Endothelial cell of hepatic sinusoid (primary cell): ENCODE results near the gene C1orf50.

ENCODE experiments used
- in situ Hi-C: cut with HindIII; loops from 2 replicates; pipeline ENCODE4 v1.10.0; 2017; ENCODE audit warnings: low sequenced_read_pairs

Gene C1orf50

DNA sequence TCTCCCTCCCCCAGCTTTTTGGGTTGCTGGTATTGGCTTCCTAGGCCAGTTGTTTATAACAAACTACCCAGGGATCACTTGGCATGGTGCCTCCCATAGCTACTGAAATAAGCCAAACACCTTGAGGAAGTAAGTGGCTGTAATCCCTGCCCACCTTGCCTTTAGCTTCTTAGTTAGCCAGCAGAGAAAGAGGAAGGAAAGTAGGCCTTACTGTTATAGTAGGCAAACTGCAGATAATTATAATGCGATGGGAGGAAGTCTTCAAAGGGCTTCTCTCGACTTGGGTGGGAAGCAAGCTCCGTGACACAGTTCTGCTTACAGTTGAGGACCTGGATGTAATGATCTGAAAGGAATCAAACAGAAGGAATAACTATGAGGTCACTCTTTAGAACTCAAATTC lies 8.4 kb upstream of the C1orf50 start:
- in situ Hi-C loops: no loop called here

DNA sequence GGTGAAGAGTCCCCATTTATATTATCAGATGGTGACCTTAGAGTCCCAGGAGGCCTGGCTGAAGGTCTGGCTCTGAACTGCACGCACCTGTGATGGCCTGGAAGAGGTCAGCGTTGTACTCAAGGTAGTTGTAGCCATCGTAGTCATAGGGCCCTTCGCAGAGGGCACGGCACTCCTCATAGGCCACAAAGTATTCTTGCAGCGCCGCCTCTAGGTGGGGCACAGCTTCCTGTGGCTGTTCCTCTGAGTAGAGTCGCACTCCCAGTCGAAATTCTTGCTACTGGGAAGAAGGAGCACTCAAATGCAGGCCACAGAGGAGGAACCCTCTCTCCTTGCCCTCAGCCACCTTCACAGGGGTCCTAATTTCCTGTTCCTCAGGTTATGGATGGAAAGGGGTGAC lies 7.9 kb upstream of the C1orf50 start:
- in situ Hi-C loops: no loop called here

DNA sequence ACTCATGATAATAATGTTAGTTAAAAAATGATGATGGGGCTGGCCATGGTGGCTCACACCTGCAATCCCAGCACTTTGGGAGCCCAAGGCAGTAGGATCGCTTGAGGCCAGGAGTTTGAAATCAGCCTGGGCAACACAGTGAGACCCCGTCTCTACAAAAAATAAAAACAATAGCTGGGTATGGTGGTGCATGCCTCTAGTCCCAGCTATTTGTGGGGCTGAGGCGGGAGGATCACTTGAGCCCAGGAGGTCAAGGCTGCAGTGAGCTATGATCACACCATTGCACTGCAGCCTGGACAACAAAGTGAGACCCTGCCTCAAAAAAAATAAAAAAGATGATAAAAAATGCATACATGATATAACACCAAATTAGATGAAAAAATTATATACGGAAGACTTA lies 5.5 kb upstream of the C1orf50 start:
- in situ Hi-C loops: no loop called here

DNA sequence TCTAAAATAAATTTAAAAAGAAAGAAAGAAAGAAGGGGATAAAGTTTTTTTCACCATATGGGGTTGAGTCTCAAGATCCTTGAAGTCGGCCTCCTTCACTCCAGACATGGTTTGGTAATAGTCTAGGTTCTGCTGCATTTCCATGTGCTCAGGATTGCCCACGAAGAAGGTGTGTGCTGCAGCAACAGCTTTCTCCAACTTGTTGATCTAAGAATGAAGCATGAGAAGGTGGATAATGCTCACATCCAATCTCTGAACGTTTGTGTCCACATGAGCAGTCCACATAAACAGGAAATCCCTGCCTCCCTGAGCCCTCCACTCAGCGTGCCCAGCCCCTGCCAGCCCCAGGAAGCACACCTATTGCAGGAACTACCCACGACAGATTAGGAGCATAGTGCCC lies 4.8 kb upstream of the C1orf50 start:
- in situ Hi-C loops: no loop called here

DNA sequence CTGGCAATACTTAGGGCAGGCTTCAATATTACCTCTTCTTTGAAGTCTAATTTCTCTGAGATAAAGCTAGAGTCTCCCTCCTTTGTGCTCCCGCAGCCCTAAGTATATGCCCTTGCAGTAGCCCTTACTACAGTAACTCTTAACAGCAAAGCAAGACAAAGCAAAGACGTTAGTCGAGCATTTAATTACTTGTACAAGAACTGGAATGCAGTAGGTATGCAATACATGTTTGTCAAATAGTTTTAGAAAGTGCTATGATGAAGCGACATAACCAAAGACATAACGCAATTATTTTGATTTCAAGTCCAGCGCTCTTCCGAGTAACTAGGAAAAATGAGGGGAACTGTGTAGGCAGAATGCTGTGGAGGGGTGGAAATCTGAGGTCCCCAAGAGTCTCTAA lies 1.8 kb upstream of the C1orf50 start:
- in situ Hi-C loops: no loop called here

DNA sequence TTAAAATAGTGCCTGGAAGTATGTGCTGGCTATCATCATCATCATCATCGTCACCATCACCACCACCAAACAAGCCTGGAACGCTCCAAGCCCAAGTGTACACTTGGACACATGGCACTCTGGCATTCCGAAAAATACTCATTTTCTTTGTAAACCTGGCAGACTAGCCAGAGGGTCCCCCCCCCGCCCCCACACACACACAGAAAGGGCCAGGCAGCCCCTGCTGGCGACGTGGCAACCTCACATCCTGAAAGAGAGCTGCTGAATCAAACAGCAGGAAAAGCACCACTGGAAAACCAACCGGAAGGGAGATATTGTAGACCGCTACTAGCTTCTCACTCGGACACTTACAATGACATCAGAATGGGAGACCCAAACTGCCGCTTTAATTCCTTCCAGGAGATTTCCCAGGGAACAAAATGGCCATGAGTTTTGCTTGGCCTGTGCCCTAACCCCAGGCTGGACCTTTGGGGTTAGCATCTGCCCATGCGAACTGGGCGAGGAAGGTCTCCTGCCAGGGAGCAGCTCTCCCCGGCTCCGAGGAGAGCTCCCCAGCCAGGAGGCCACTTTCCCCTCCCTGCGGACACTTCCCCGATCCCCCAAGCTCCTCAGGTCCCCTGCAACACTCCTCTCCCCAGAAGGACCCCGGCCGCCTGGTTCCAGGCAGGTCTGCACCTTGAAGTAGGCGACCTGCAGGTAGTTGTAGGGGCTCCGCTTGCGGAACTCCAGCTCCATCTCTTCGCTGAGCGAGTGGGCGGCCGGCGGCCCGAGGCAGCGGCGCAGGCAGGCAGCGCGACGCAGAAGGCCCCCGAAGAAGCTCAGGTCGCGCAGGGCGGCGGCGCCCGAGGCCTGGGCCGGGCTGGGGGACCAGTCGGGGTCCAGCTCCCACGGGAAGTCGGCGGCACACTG lies 963 bp upstream of the C1orf50 start:
- in situ Hi-C loops: no loop called here

DNA sequence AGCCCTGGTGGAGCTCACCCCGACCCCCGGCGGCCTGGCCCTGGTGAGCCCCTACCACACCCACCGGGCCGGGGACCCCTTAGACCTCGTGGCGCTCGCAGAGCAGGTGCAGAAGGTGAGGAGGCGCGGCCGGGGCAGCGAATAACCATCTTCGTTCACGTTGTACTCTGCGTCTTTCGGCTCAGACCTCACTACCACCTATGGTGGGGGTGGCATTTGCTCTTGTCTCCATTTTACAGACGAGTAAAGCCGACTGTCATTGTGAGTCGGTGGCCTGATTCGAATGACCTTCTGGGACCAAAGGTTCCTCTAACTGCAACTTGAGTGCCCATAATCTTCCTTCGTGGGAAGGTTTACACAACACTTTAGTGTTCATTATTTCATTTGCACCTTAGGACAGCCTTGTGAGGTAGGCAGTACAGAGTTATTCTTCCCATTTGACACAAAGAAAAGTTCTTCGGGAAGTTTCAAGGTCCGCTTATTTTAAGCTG lies 506 bp downstream of the C1orf50 start:
- in situ Hi-C loops: no loop called here

DNA sequence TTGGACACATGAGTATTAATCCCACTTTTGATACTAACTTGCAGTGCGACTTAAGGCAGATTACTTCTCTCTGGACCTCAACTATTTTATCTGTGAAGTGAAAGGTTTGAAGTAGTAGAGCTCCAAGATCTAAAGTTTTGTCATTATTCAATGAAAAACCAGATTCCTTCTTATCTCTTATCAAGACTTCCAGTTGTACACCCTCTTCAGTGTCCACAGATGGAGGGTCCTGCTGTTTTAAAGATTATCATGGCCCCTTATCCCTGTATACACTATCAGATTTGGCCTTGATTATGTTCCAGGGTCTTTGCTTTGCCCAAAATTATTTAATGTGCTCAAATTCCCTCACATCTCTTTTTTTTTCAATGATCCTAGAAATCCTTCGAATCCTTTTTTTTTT lies 1.1 kb downstream of the C1orf50 start:
- in situ Hi-C loops: no loop called here

DNA sequence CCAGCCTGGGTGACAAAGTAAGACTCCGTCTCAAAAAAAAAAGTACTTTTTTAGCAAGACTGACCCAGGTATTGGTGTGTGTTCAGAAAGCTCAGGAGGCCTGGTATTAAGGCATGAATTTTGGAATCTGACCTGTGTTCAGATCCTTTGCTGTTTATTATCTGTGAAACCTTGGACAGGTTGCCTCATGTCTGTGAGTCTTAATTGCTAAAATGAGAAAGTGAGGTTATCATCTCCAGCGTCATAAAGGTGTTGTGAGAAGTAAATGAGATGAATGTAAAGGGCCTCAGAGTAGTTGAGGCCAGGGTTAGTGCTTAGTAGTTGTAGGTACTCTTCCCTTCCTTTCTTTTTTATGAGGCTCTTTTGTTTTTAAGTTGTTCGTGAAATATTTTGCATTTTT lies 2.8 kb downstream of the C1orf50 start:
- in situ Hi-C loops: no loop called here

DNA sequence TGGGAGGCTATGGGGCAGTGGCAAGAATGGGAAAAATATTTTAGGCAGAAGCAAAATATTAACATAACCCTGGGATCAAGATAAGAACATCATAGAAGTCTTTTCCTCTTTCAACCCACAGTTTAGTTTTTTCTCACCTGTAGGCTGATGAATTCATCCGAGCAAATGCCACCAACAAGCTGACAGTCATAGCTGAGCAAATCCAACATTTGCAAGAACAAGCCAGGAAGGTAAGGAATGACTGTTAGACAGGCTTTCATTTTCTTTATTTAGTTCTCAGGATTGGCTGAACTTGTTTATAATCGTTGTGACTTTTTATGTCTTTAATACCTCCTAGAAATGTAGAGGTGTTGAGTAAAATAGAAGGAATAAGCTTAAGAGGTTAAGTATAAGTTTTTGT lies 6.4 kb downstream of the C1orf50 start:
- in situ Hi-C loops: no loop called here

DNA sequence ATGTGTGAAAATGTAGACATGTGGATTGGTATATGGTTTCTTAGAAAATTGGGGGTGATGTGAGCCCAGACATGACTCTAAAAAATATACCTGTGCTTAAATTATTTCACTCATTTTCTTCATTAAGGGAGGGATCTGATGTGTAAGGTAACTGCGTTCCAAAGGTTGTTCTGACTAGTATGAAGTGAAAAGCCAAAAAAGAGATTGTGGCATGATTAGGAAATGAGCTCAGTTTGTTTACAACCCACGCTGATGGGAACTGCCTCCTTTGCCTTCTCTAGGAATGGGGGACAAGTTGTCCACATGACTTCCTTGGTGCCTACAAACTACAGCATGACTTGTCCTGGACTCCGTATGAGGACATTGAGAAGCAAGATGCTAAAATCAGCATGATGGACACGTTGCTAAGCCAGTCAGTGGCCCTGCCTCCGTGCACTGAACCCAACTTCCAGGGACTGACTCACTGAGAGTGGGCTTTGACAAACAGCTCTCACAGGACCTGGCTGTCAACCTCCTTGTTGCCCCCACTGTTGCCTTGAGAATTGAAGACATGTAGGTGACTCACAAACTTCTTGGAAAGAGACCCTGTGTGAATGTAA lies 8.0 kb downstream of the C1orf50 start:
- in situ Hi-C loops: no loop called here

DNA sequence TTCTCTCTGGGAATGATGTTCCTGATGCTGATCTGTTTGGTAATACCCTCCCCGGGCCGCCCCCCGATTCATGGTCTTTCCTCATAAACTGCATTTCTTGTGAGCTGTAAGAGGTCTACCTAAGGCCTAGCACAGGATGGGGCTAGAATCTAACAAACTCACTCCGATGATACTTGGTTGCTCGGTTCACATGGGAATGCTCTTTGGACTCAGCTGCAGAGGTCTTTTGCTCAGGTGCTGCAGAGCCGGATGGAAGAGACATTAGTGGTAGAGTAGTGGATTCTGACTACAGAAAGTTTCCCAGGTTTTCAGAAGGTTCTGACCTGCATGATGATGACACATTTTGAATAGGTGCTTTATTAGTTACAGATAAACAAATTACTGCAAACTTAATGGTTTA lies 9.5 kb downstream of the C1orf50 start:
- in situ Hi-C loops: no loop called here

DNA sequence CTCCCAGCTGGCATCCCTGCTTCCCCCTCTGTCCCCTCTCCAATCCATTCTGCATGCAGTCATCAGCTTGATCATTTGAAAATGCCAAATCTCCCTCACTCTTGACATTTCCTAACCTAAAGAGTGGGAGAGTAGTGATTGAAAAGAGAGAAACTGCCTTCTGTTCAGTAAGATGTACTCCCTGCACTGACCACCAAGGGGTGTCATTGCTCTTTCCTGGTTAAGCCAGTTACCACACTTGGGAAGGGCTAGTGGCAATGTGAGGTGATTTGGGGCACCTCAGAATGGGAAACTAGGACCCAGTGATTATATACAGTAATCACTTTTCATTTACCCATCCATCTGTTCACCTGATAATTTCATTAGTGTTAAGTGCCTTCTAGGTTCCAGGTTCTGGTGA lies 10.8 kb downstream of the C1orf50 start:
- in situ Hi-C loops: no loop called here

DNA sequence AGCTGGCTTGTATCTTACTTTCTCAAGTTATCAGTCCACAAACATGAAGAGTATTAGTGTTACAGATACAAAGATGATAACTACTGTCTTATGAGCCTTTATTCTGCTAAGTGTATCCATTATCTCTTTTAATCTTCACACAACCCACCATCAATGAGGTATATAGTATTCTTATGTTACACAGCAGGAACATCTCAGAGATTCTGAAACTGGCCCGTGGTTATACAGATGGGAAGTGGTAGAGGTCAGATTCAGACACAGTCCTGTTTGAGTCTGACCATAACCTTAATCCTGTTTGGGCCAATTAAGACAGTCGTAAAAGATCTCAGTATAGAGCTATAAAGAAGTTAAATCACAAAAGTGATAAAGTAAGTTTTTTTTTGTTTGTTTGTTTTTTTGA lies 12.7 kb downstream of the C1orf50 start:
- in situ Hi-C loops: no loop called here

DNA sequence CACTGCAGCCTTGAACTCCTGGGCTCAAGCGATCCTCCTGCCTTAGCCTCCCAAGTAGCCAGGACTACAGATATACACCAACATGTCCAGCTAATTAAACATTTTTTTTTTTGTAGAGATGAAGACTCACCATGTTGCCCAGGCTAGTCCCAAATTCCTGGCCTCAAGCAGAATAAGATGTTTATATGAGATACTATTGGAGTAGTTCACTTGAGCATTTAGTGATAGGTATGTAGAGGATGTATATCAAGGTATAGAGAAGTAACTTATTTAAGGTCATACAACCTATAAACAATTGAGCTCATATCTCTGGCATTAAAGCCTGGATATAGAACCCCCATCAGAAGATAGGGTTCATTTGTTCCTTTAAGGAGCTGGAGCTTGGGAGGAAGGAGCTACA lies 13.1 kb downstream of the C1orf50 start:
- in situ Hi-C loops: no loop called here

DNA sequence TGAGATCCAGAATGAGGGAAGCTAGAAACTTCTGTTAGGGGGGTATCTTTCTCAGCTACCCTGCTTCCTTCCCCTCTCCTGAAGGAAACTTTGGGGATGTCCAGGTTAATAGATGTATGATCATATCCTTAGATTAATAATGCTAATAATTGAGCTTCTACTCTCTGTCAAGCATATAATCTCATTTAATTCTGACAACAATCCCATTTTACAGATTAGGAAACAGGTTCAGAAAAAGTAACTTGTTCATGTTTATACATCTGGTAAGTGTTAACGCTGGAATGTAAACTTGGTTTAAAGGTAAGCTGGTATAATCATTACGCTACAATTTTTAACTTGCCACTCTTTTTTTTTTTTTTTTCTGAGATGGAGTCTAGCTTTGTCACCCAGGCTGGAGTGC lies 16.0 kb downstream of the C1orf50 start:
- in situ Hi-C loops: no loop called here

DNA sequence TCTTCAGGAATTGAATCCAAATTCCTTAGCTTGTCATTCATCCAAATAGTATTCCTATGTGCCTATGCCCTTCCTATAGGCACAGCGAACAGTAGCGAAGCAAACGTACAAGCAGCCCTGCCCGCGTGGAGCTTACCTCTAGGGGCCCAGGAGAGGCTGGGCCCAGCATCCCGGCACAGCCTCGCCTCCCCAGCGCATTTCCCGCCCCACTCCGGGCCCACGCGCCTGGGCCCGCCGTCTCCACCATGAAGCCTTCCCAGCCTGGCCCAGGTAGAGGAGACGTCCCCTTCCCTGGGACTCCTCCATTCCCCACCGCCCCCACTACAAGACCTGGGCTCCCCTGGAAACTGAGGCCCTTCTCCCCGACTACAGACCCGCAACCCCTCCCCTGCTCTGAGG lies 17.5 kb downstream of the C1orf50 start:
- in situ Hi-C loops: no loop called here

DNA sequence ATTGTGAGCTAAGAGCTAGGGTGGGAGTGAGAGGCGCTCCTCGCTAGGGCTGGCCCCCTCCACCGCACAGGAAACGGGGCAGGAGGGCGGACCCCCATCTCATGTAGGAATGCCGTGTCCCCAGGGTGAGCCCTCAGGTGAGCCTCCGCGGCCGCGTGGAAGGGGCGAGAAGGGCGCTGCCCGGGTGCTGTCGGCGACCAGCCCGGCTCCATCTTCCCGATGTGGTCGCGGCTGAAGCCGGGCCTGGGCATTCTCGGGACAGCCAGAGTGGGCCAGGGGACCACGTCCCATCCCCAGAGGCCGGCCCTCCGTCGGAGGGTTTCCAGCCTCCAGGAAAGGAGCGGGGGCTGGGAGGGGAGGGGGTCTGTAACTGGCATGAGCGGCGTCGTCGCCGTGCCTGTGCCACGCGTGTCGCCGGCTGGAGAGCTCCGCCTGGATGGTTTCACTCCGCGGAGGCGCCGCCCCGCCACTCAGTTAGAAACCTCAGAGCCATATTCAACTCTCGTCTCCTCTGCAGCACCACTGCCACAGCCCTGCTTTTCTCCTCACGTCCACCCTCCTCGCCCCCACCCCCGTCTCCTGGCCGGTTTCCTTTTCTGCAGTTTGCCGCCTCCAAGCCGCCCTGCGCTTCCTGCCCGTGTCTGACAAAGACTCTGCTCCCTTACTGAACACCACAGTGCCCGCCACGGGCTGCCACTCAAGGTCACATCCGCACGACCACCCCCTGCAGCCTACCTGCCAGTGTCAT lies 18.1 kb downstream of the C1orf50 start, which contains the start of gene TMEM269:
TSS of gene TMEM269 (plus strand) at position 46 of the 748 bp plus-strand sequence. CDS start 4,903 bp downstream, outside the sequence.
- in situ Hi-C loops: no loop called here

DNA sequence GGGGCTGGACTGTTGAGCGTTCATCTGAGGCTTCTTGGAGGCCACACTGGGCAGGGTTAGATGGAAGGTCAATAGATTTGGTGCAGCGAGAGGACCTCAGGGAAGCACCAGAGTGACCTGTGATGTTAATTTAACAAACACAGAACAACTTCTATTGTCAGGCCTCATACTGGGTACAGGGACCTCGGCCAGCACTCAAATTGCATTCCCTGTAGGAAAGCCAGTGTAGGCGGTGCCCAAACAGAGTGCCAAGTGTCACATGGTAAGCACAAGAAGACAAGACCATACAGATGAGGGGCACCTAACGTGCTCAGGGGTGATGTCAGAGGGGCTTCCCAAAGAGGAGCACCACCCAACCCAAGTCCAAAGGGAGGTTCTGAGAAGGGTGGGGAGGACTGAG lies 19.0 kb downstream of the C1orf50 start:
- in situ Hi-C loops: no loop called here

DNA sequence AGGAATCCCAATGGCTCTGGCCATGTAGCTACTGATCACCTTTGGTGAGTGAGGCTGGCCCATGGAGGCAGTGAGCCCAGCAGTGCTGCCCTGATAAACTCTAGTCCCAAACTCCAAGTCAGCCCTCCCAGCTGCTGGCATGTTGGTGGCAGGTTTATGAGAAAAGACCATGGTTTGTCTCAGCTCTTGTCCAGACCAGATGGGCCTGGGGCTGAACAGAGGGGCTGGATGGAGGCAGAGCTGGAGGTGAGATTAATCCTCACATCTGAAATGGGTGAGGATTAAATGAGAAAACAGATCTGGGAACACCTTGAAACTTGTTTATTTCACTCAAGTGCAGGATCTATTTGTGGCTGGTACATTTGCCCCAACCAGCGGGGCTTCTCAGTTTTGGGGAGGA lies 21.0 kb downstream of the C1orf50 start:
- in situ Hi-C loops: no loop called here

DNA sequence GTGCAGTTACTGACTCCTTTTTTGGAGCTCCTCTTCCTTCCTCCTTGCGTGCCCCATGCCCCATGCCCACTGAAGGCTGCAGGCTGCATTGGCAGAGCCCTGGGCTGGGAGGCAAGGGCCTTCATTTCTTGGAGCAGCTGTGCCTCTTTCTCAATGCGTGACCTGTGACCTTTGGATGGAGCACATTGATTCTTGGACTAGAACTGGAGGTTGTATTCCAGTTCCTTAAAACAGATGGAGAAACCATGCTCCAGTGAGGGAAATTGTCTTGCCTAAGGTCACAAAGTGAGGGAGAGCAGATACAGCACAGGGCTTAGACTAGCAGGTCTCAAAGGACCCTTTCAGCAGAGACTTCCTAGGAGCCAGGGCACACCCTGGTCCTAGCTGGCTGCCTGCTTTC lies 26.8 kb downstream of the C1orf50 start:
- in situ Hi-C loops: no loop called here

DNA sequence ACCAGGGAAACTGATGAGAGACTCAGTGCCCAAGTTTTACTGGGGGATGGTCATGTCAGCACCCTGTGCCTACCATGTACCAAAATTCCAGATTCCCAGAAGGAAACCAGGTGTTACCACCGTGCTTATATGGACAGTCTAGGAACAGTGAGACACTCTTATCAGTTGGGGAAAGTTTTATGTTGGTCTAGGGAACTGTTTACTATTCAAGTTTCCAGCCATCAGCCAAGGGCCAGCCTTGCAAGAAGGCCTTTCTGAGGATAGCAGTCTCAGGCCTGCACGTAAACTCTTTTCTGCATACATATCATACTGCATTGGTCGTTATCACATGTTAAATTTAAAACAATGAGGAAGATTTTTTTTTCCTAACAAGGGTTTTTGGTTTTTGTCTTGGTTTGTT lies 30.4 kb downstream of the C1orf50 start:
- in situ Hi-C loops: no loop called here
